ENCODE results near the gene FCN3.

Gene FCN3

GRCh38 chr1:27357281-27358037 lies 17.2 kb downstream of the FCN3 start:
- peak; percentile 80 for DNase-seq

GRCh38 chr1:27356619-27357280 lies 17.9 kb downstream of the FCN3 start:
- DNase-seq = peak; percentile 40

GRCh38 chr1:27356277-27356618 lies 18.4 kb downstream of the FCN3 start:
- DNase-seq = no peak

- DNase-seq = no peak
Observed at GRCh38 chr1:27355683-27356082, 18.9 kb downstream of the FCN3 start.

- no peak for DNase-seq
Observed at GRCh38 chr1:27353629-27354028, 21.0 kb downstream of the FCN3 start.

GRCh38 chr1:27353166-27353565 lies 21.5 kb downstream of the FCN3 start:
- no peak for DNase-seq

GRCh38 chr1:27351541-27352107 lies 23.0 kb downstream of the FCN3 start:
- DNase-seq = no peak

- no peak for DNase-seq
Observed at GRCh38 chr1:27350663-27351540, 23.7 kb downstream of the FCN3 start.

- DNase-seq = no peak
Observed at GRCh38 chr1:27349784-27350662, 24.6 kb downstream of the FCN3 start.

- DNase-seq = no peak
Observed at GRCh38 chr1:27348861-27349783, 25.5 kb downstream of the FCN3 start.

GRCh38 chr1:27346991-27347624 lies 27.5 kb downstream of the FCN3 start:
- DNase-seq = no peak

- no peak for DNase-seq
Observed at GRCh38 chr1:27346357-27346756, 28.3 kb downstream of the FCN3 start.

- no peak for DNase-seq
Observed at GRCh38 chr1:27345272-27345671, 29.4 kb downstream of the FCN3 start.

- DNase-seq = no peak
Observed at GRCh38 chr1:27343639-27344025, 31.0 kb downstream of the FCN3 start.

- peak; percentile 71 for DNase-seq
Observed at GRCh38 chr1:27342778-27343638, 31.6 kb downstream of the FCN3 start.

GRCh38 chr1:27342391-27342777 lies 32.2 kb downstream of the FCN3 start:
- DNase-seq = peak; percentile 39

- DNase-seq = peak; percentile 54
Observed at GRCh38 chr1:27341525-27342252, 32.9 kb downstream of the FCN3 start, which contains the start of gene SYTL1. Gene SYTL1, plus strand, starts transcription at chr1:27342022. Its CDS starts 3,313 bp downstream, at chr1:27345335.

GRCh38 chr1:27339213-27339612 lies 35.4 kb downstream of the FCN3 start:
- no peak for DNase-seq

- DNase-seq = no peak
Observed at GRCh38 chr1:27338751-27339150, 35.9 kb downstream of the FCN3 start.

Data from stimulated activated CD4-positive, alpha-beta T cell treated with anti-CD3 and anti-CD28 coated beads, Interleukin-4, amount 100 ng/mL, for 24 hours (primary cell).